Endodermal cell (in vitro differentiated cells): ENCODE results near the gene LLGL2. TPM values are rescaled to one million over a fixed set of nuclear protein-coding genes. Genes with fewer than 3 reads are reported as not detected.
A peak's percentile ranks its signal among the peaks of the same experiment; 100 is the strongest.

Source experiments
- DNase-seq: peaks from one replicate; pipeline ENCODE4 v3.0.0-alpha.2; 2017
- H3K27ac ChIP-seq: 2 replicates; pipeline ENCODE4 v1.5.1; 2013; ENCODE audit warnings: mild to moderate bottlenecking, low read depth, low read length, moderate library complexity
- H3K27me3 ChIP-seq: 2 replicates; pipeline ENCODE4 v1.6.1; 2013; ENCODE audit warnings: mild to moderate bottlenecking, low read length, moderate library complexity; ENCODE audit not compliant: insufficient read depth, control insufficient read depth, poor library complexity, severe bottlenecking
- H3K36me3 ChIP-seq: 2 replicates; pipeline ENCODE4 v1.7.0; 2013; ENCODE audit warnings: mild to moderate bottlenecking, low read length, moderate library complexity; ENCODE audit not compliant: control insufficient read depth, insufficient read depth
- H3K4me1 ChIP-seq: one replicate; pipeline ENCODE4 v1.7.0; 2013; ENCODE audit warnings: low read length; ENCODE audit not compliant: control insufficient read depth, insufficient read depth
- H3K4me3 ChIP-seq: 2 replicates; pipeline ENCODE4 v1.5.1; 2013; ENCODE audit warnings: mild to moderate bottlenecking, low read length, moderate library complexity
- H3K9ac ChIP-seq: 2 replicates; pipeline ENCODE4 v1.6.1; 2013; ENCODE audit warnings: mild to moderate bottlenecking, low read length, moderate library complexity; ENCODE audit not compliant: poor library complexity, severe bottlenecking; ENCODE audit errors: extremely low read depth
- H3K9me3 ChIP-seq: 2 replicates; pipeline ENCODE4 v1.6.1; 2013; ENCODE audit warnings: mild to moderate bottlenecking, low read length, moderate library complexity; ENCODE audit not compliant: control insufficient read depth
- H3K27ac Mint-ChIP-seq: 2 replicates; pipeline ENCODE4 v1.8.0; 2020; ENCODE audit warnings: mixed read lengths
- H3K27me3 Mint-ChIP-seq: 2 replicates; pipeline ENCODE4 v1.8.0; 2021; ENCODE audit warnings: mild to moderate bottlenecking, mixed read lengths; ENCODE audit not compliant: insufficient read depth
- H3K36me3 Mint-ChIP-seq: 2 replicates; pipeline ENCODE4 v1.8.0; 2020; ENCODE audit warnings: low read depth, mixed read lengths
- H3K4me1 Mint-ChIP-seq: 2 replicates; pipeline ENCODE4 v1.8.0; 2020; ENCODE audit warnings: mixed read lengths
- H3K4me3 Mint-ChIP-seq: 2 replicates; pipeline ENCODE4 v1.8.0; 2020; ENCODE audit warnings: mild to moderate bottlenecking, moderate library complexity, mixed read lengths
- H3K9me3 Mint-ChIP-seq: 2 replicates; pipeline ENCODE4 v1.8.0; 2020; ENCODE audit warnings: mild to moderate bottlenecking, mixed read lengths
- CTCF ChIP-seq: fragments of 200-600 bp; sonication (generic); conservative IDR thresholded peaks from 2 replicates; pipeline ENCODE4 v1.5.0; 2021; ENCODE audit warnings: antibody characterized with exemption, mild to moderate bottlenecking
- WGBS, 2 experiments: methylation state at CpG; one replicate each; pipeline versions ENCODE4 v1.1.5 to v1.1.7; 2013; ENCODE audit warnings: missing lambda C conversion rate in 2 of 2, mixed read lengths in 1 of 2; ENCODE audit not compliant: insufficient coverage in 1 of 2, insufficient read length in 1 of 2; 5-methylcytosine and 5-hydroxymethylcytosine counted together
- total RNA-seq, 2 donors: library from RNA; stranded (reverse); fragmentation: NEBNext Ultra II Directional in 1 of 2; extraction: Animal tissue kit (Norgen Biotek cat#: 25700) in 1 of 2; gene quantifications; 2 replicates in 1 of 2; 3 replicates in 1 of 2; pipeline ENCODE4 v1.2.1, GENCODE V29; 2021

Gene LLGL2
- total RNA-seq, 2 donors from 2014 or later = 128 to 149 TPM

- H3K4me3 Mint-ChIP-seq = no peak overlapping the region
- no peaks in the 10 kb centered on the region for H3K27me3 Mint-ChIP-seq
- no peaks in the 10 kb centered on the region for H3K9me3 Mint-ChIP-seq
- 91% methylated on average over 4 to 5 of the region's 5 CpGs for WGBS, 2 experiments
- DNase-seq = no peak
- no peak overlapping the region for H3K9ac ChIP-seq
- peaks cover 27% of the 10 kb centered on the region for H3K36me3 Mint-ChIP-seq
- no peak overlapping the region for H3K27ac Mint-ChIP-seq
- H3K27me3 ChIP-seq = no peaks in the 10 kb centered on the region
- TF ChIP-seq CTCF = no peak
- H3K4me3 ChIP-seq = no peak overlapping the region
- H3K4me1 Mint-ChIP-seq = peaks cover 30% of the 10 kb centered on the region
- H3K27ac ChIP-seq = no peak overlapping the region
- H3K36me3 ChIP-seq = peaks cover 3% of the 10 kb centered on the region
- peaks cover 14% of the 10 kb centered on the region for H3K4me1 ChIP-seq
- H3K9me3 ChIP-seq = no peaks in the 10 kb centered on the region
Observed at GRCh38 chr17:75548813-75549212, 23.3 kb downstream of the LLGL2 start.

GRCh38 chr17:75549246-75550138 is 24.0 kb downstream of the LLGL2 start:
- TF ChIP-seq CTCF = no peak
- no peaks in the 10 kb centered on the region for H3K27me3 ChIP-seq
- H3K9me3 ChIP-seq = no peaks in the 10 kb centered on the region
- WGBS, 2 experiments = 60 to 62% methylated on average over 17 to 22 of the region's 22 CpGs
- H3K36me3 ChIP-seq = peaks cover 3% of the 10 kb centered on the region
- DNase-seq = peak; percentile 96
- peaks cover 14% of the 10 kb centered on the region for H3K4me1 ChIP-seq
- Mint-ChIP-seq H3K27ac (peak overlapping the region; percentile 85), H3K4me3 (peak overlapping the region; percentile 33), H3K4me1 (peaks cover 27% of the 10 kb centered on the region), H3K27me3 (no peaks in the 10 kb centered on the region), H3K9me3 (no peaks in the 10 kb centered on the region), H3K36me3 (peaks cover 26% of the 10 kb centered on the region)
- peak overlapping the region; percentile 44 for H3K27ac ChIP-seq
- no peak overlapping the region for H3K4me3 ChIP-seq
- H3K9ac ChIP-seq = peak overlapping the region; percentile 49

- peaks cover 27% of the 10 kb centered on the region for H3K4me1 Mint-ChIP-seq
- no peak for DNase-seq
- TF ChIP-seq CTCF = no peak
- H3K4me3 Mint-ChIP-seq = peak overlapping the region; percentile 33
- no peaks in the 10 kb centered on the region for H3K27me3 Mint-ChIP-seq
- H3K27me3 ChIP-seq = no peaks in the 10 kb centered on the region
- H3K36me3 Mint-ChIP-seq = peaks cover 26% of the 10 kb centered on the region
- no peaks in the 10 kb centered on the region for H3K9me3 Mint-ChIP-seq
- H3K36me3 ChIP-seq = peaks cover 3% of the 10 kb centered on the region
- no peak overlapping the region for H3K27ac ChIP-seq
- no peaks in the 10 kb centered on the region for H3K9me3 ChIP-seq
- H3K27ac Mint-ChIP-seq = peak overlapping the region; percentile 85
- H3K9ac ChIP-seq = no peak overlapping the region
- H3K4me1 ChIP-seq = peaks cover 14% of the 10 kb centered on the region
- WGBS, 2 experiments = 71 to 86% methylated on average over 4 of the region's 4 CpGs
- no peak overlapping the region for H3K4me3 ChIP-seq
Observed at GRCh38 chr17:75550139-75550465, 24.6 kb downstream of the LLGL2 start.
